Left lobe of liver (tissue), 2 donors: Measurements from ENCODE around the gene KSR2. TPM values are rescaled to one million over a fixed set of nuclear protein-coding genes. Genes with fewer than 3 reads are reported as not detected.
A peak's percentile ranks its signal among the peaks of the same experiment; 100 is the strongest.

Source experiments
- ATAC-seq: fragments of 200-7000 bp; cut with Tn5 transposase; one replicate; pipeline ENCODE4 v1.9.1; 2020; ENCODE audit warnings: mild to moderate bottlenecking, moderate library complexity
- DNase-seq: peaks from one replicate; pipeline ENCODE4 v3.0.0-alpha.2; 2020; ENCODE audit warnings: low spot score
- total RNA-seq: library from RNA; stranded (reverse); gene quantifications from one replicate; pipeline ENCODE4 v1.2.1, GENCODE V29; 2021
- donor health status: DM: no; HTN: no; CAD: no; lungs with moderate emphysema.
- donor health status: DM: no; HTN: yes; CAD: no.

The KSR2 gene
- total RNA-seq, 1 donor from 2014 or later: 0.03 TPM

GRCh38 chr12:117433878-117434277, 534.9 kb downstream of the KSR2 start:
- no peak for DNase-seq
- ATAC-seq: no peak

- DNase-seq (no peak), ATAC-seq (no peak)
These were observed 538.5 kb downstream of the KSR2 start for GRCh38 chr12:117430246-117430645.

DNA sequence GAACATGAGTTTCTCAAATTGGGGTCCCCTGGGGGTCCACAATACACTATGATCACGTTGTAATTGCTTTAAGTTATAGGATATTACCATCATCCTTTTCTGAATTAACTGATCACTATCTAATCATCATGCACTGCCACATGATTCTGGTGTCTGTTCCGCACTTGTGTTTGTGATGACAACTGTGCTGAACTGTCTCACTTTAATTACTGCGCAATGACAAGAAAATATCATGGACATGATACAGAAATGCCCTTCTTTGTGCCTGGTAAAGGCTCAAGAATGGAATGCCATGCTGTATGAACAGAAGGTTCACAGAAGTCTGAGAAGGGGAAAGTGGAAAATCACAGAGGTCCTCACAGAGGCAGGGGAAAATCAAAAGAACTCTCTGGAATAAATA, 541.6 kb downstream of the KSR2 start:
- DNase-seq: no peak
- no peak for ATAC-seq

DNA sequence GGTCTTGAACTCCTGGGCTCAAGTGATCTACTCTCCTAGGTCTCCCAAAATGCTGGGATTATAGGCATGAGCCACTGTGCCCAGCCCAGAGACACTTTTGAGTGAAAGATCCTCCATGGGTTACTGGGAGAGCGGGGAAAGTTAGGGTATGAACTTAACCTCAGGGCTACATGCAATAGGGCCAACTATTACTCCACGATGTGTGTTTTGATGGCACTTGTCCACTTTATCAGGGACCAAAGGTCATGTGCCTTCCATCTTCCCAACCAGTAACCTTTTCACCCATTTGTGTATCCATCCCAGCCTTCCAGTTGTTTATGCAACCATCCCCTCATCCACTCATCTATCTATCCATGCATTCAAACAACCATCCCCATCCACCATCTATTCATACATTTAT, 546.8 kb downstream of the KSR2 start:
- DNase-seq (peak; percentile 83), ATAC-seq (peak; percentile 90)

GRCh38 chr12:117421068-117421752, 547.6 kb downstream of the KSR2 start:
- no peak for DNase-seq

DNA sequence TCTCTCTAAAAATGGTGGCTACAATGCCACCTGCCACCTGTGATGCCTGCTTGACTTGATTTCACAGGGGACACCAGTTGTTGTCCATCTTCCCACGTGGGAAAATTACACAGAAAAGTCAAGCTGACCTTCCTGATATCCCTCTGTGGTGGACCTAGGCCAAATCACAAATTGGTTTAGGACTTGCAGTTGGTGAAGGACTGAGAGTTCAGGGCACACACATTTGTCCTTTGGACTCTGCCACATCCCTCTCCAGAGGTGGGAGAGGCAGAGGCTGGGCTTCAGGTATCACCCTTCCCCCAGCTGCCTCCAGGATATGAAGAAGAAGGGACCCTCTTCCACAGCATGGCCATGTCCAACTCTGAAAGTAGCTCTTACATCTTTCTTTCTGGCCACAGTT, 551.8 kb downstream of the KSR2 start:
- peak; percentile 85 for ATAC-seq
- DNase-seq: peak; percentile 79

More at GRCh38 chr12:117421068-117421752, 547.6 kb downstream of the KSR2 start:
- no peak for ATAC-seq

DNA sequence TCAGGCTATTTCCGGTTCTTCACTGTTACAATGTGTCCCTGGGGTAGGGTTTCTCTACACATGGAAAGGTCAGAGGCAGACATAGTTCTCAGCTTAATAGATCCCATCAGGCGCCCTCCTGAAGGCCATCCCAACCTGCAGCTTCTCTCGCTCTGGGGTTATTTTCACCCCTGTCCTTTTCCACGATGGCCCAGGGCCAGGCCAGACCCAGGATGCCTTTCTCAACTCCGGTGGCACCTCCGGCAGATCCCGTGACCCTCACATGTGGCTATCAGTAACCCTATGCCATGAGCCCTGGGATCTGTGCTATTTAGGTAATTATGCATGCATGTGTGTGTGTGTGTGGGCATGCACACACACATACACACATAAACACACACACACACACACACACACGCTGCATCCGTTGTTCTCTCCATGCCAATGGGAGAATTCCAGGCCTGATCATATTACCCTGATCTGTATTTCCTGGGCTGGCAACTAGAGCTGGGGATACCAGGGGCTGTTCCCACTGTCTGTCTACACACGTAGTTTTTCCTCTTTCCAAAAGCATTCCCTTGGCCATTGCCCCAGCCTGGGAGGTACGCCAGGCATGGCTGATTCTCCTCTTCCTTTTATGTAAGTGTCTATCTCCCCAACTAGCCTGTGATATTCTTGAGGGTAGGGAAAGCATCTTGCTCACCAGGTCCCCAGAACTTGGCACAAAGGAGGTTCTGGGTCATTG, 556.2 kb downstream of the KSR2 start:
- DNase-seq (no peak), ATAC-seq (peak; percentile 4)

DNA sequence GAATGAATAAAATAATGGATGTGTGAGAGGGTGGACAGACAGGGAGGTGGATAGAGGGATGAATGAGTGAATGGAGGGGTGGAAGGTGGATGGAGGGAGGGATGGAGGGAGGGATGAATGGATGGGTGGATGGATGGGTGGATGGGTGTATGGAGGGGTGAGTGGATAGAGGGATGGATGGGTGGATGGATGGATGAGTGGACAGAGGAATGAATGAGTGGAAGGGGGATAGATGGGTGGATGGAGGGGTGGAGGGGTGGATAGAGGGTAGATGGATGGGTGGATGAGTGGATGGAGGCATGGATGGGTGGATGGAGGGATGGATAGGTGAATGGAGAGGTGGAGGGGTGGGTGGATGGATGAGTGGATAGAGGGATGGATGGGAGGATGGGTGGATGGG, 559.5 kb downstream of the KSR2 start:
- ATAC-seq (no peak), DNase-seq (no peak)

DNA sequence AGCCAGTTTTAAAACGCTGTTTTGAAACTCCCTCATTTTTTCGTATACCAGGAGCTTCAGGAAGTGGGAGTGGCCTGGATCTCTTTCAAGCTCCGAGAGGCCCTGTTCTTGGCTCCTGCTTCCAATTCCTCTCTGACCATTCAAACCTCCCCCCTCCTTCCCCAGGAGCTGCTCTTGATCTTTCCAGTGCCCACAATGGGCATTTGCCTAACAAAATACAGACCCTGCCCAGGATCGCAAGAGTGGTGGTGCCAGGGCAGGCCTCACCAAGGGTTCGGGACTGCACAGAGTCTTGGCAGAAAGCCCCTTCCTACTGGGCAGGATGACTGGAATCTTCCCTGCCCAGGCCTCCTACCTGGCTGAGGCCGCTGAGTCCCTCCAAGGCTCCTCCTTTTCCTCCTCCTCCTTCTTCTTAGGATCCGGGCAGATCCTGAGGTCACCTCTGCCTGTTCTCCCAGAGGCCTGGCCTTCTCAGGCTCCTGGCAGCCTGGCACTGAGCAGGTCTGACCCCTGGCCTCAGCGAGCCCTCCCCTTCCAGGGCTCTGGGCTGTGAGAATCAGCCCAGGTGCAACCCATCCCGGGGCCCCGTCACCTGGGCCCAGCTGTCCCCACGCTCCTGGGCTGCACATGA, 560.5 kb downstream of the KSR2 start:
- peak; percentile 96 for ATAC-seq
- peak; percentile 76 for DNase-seq

DNA sequence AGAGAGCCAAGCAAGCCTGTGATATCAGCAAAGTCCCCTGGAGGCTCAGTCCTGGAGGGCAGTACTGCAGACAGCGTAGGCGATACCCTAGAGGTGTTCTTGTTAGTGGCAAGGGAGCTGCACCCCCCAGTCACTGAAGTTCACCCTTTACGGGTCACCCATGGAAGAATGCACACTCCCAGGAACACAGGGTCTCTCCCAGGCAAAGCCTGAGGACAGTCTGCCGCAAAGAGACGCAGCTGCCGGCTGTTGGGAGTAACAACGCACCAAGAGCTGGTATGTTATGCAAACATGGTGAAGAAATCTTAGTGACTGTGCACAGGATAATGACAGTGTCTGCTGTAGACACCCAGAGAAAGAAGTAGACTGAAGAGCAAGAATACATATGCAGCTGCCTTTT, 563.9 kb downstream of the KSR2 start:
- ATAC-seq: no peak
- no peak for DNase-seq

DNA sequence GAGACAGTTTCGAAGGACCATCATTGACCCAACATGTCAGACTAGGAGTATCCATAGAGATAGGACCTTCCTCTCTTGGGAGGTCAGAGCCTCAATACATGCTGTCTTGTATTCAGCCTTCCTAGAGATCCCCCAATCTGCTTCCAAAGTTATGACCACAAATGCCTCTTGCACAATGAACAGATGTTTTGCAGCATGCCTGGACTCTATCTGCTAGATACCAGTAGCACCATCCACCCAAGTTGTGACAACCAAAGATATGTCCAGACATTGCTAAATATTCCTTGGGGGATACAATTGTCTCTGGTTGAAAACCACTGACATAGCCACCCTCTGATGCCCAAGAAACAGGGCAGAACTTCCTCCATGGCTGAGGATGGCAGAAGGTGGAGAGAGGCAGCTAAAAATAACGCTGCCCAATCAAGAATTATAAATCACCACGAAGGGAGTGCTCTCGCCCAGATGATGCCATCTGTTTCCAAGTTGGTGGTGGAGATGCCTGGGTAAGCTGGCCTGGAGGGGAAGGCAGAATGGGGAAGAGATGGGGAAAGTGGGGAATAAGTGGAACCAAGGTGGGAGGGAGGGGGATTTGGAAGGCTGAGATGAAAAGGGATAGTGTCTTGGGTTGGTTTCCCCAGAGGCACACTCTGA, 564.5 kb downstream of the KSR2 start:
- no peak for ATAC-seq

DNA sequence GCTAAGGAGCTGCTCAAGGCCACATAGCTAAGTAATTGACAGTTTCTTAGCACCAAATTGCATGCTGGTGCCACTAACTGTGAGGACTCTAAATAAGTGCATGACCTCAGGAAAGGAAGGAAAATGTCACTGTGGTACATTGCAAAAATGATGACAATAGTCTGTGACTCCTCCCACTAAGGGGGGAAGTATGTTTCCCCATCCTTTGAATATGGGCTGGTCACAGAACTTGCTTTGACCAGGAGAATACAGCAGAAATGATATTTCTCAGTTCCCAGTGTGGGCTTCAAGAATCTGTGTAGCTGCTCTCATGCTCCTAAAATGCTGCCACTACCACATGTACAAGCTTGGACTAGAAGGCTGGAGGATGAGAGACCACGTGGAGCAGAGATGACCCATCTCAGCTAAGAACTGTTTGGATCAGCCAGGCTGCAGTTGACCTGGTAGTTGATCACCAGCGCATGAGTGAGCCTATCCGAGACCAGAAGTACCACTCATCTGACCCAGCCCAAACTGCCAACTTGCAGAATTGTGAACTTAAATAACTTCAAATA, 565.1 kb downstream of the KSR2 start:
- no peak for DNase-seq
- no peak for ATAC-seq

More for the DNA sequence above, 564.5 kb downstream of the KSR2 start:
- DNase-seq: no peak

Other genes starting within 250 kb of the KSR2 start
- gene RFC5, start 47.7 kb upstream of the KSR2 start, total RNA-seq: 8.6 TPM
- gene WSB2, start 92.2 kb upstream of the KSR2 start, total RNA-seq: 51.4 TPM
- gene VSIG10, start 135.0 kb upstream of the KSR2 start, total RNA-seq: 20.7 TPM
- gene PEBP1, start 167.1 kb upstream of the KSR2 start, total RNA-seq: 662 TPM